VCaP (cell line): Measurements from ENCODE around the gene ELAPOR2.

Source experiments
- H3K27ac ChIP-seq: fragments of 450-650 bp; 2 replicates; pipeline ENCODE4 v1.5.1; 2017
- CTCF ChIP-seq: fragments of 450-650 bp; conservative IDR thresholded peaks from 2 replicates; pipeline ENCODE4 v1.5.1; 2017; ENCODE audit warnings: mild to moderate bottlenecking, moderate library complexity

Gene ELAPOR2

GRCh38 chr7:87038993-87039690 lies 20.3 kb downstream of the ELAPOR2 start:
- no peak overlapping the region for H3K27ac ChIP-seq
- TF ChIP-seq CTCF = no peak

- no peak overlapping the region for H3K27ac ChIP-seq
- TF ChIP-seq CTCF = no peak
These were observed 22.5 kb downstream of the ELAPOR2 start for GRCh38 chr7:87036985-87037384.

DNA sequence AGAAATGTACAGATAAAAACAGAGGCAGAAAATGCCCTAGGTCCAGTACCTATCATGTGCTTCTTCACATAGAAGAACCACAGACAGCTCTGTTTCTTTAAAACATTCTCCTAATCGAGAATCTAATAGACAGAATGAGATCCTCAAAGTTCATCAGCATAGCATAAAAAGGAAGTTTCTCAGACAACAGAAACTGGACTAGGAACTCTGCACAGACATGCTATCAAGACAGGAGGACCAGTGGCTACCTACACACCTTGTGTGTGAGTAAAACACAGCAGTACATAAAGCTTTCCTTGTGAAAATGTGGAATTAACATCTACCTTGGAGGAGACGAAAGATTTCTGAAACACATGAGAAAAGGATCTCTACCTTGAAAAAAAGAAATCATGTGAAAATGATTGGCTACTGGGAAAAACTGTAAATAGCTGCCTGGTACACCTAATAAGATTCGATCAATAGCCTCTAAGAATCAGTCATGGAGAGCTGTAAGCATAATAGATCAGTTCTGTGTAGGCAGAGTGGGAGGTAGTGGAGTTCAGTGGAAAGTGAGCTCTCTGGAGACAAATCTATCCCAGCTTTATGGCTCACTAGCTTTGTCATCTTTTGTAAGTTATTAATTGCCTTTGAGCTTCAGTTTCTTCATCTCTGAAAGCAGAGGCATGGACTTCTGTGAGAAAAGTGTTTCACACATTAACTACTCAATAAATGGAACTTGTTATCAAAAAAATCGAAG lies 26.7 kb downstream of the ELAPOR2 start:
- TF ChIP-seq CTCF = no peak
- no peak overlapping the region for H3K27ac ChIP-seq

- H3K27ac ChIP-seq = no peak overlapping the region
- TF ChIP-seq CTCF = no peak
These were observed 30.4 kb downstream of the ELAPOR2 start for GRCh38 chr7:87029078-87029477.

DNA sequence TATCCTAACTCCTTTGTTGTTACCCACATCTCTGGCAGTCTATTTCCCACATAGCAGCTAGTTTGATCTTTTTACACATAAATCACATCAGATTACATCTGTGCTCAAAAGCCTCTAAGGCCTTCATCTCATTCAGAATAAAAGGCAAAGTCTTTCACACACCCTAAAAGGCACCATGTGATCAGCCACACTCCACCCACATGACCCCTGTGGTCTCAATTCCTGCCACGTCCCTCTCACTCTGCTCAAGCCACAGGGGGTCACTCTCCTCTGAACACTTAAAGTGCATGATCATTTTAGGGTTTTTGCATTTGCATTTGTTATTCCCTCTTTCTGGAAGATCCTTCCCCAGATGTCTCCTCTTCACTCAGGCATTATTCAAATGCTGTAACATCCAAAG lies 30.8 kb downstream of the ELAPOR2 start:
- no peak for TF ChIP-seq CTCF
- H3K27ac ChIP-seq = no peak overlapping the region

- no peak overlapping the region for H3K27ac ChIP-seq
- no peak for TF ChIP-seq CTCF
These were observed 31.6 kb downstream of the ELAPOR2 start for GRCh38 chr7:87027900-87028299.

DNA sequence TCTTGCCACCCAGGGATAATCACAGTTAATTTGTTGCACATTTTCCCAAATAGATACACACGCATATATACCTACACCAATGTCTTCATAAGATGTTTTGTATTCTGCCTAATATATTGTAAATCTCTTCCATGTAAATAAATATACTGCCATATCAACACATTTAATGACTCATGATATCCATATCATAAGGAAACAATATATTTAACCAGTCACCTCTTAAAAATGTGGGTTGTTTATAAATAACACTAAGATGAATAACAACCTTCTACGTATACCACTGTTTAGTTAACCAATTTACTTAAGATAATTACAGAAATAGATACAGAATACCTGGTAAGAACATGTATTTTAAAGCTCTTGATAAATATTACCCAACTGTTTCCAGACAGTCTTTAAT lies 38.2 kb downstream of the ELAPOR2 start:
- H3K27ac ChIP-seq = no peak overlapping the region
- no peak for TF ChIP-seq CTCF
